ENCODE results near the gene GART. TPM values are rescaled to one million over a fixed set of nuclear protein-coding genes. Genes with fewer than 3 reads are reported as not detected.

The GART gene
- total RNA-seq, 1 donor from 2014 or later: 85.1 TPM

DNA sequence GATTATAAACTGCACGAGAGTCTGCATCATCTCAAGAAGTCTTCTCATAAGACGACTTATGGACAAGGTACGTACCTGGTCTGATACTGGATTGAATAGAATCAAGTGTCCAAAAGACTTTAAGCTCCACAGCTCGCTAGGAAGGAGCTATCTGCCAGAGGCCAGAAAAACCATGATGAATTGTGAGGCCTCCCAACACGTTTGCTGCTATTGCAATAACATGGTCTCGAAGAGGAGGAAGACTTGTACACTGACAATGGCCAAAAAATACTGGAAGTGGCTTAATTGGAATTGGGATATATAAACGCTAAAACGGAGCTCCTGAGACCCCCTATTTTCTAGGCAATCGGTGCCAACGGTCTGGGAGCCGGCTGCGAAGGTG lies 50.9 kb downstream of the GART start:
- H3K27me3 Mint-ChIP-seq (ENCODE audit: low read depth): no peaks in the 10 kb centered on the region
- peaks cover 11% of the 10 kb centered on the region for H3K4me1 Mint-ChIP-seq
- TF ChIP-seq, protein P1, sequence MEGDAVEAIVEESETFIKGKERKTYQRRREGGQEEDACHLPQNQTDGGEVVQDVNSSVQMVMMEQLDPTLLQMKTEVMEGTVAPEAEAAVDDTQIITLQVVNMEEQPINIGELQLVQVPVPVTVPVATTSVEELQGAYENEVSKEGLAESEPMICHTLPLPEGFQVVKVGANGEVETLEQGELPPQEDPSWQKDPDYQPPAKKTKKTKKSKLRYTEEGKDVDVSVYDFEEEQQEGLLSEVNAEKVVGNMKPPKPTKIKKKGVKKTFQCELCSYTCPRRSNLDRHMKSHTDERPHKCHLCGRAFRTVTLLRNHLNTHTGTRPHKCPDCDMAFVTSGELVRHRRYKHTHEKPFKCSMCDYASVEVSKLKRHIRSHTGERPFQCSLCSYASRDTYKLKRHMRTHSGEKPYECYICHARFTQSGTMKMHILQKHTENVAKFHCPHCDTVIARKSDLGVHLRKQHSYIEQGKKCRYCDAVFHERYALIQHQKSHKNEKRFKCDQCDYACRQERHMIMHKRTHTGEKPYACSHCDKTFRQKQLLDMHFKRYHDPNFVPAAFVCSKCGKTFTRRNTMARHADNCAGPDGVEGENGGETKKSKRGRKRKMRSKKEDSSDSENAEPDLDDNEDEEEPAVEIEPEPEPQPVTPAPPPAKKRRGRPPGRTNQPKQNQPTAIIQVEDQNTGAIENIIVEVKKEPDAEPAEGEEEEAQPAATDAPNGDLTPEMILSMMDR (IDR thresholded peaks at IDR 0.05; ENCODE audit: unreplicated experiment): no peak
- H3K27ac Mint-ChIP-seq: peak overlapping the region; percentile 78
- DNase-seq (ENCODE audit: low spot score in 2 of 2, unreplicated experiment in 2 of 2): no peak
- H3K4me3 Mint-ChIP-seq: peak overlapping the region; percentile 80
- peaks cover 7% of the 10 kb centered on the region for H3K36me3 Mint-ChIP-seq
- no peaks in the 10 kb centered on the region for H3K9me3 Mint-ChIP-seq

DNA sequence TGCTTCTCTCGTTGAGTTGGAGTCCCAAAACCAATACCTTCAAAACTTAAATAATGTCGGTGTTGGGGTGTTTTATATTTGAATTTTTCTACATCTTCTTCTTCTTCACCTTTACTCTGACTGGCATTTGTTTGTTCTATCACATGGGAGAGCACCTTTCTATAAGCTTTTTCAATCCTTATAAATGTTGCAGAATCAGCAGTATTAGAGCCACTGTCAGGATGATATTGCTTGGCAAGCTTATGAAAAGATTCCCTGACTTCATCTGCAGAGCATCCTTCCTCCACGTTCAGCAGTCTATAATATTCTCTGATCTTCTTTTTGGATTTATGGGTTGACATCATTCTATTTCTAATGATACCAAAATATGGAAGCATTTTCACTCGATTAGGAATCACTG lies 53.0 kb downstream of the GART start:
- H3K27me3 Mint-ChIP-seq (ENCODE audit: low read depth): no peaks in the 10 kb centered on the region
- H3K36me3 Mint-ChIP-seq: peaks cover 7% of the 10 kb centered on the region
- peaks cover 9% of the 10 kb centered on the region for H3K4me1 Mint-ChIP-seq
- no peak overlapping the region for H3K4me3 Mint-ChIP-seq
- DNase-seq (ENCODE audit: low spot score in 2 of 2, unreplicated experiment in 2 of 2): no peak
- no peaks in the 10 kb centered on the region for H3K9me3 Mint-ChIP-seq
- H3K27ac Mint-ChIP-seq: no peak overlapping the region
- TF ChIP-seq, protein P1 (IDR thresholded peaks at IDR 0.05; ENCODE audit: unreplicated experiment): no peak

DNA sequence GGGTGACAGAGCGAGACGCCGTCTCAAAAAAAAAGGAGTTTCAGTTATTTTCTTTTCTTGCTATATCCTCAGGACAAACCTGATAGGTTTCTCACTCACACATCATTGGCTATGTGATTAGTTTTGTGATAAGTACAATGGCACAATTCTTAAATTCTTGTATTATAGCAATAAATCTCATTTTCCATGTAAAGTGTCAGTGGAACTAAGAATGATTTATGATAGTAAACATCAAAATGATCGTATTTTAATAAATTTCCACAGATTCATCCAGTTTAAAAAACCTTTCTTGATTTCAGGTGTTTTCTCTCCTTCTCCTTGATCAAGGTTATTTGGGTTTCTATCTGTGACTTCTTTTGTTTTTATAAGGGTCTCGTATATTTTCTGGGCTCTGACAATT lies 53.9 kb downstream of the GART start:
- H3K4me1 Mint-ChIP-seq: peaks cover 9% of the 10 kb centered on the region

DNA sequence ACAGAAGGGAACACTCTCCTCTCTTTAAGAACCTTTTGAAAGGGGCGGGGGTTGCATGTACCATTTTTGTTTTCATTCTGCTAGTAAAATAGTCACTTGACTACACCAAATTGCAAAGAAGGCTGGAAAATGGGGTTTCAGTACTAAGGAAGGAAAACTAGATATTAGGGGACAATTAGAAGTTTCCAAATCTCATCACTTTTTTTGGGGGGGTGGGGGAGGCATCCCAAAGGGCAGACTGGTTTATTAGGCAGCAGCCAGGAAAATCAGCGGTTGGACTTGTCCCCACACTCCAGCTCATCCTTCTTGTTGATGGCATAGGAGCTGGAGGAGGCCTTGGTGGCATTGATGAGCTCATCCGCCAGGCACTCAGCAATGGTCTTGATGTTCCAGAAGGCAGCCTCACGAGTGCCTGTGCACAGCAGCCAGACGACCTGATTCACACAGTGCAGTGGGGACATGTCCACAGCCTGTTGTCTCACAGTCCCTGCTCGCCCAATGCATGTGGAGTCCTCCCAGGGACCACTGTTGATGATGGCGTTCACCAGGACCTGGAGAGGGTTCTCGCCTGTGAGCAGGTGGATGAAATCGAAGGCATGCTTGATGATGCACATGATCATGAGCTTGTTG lies 60.5 kb downstream of the GART start:
- no peaks in the 10 kb centered on the region for H3K9me3 Mint-ChIP-seq
- no peak for DNase-seq (ENCODE audit: low spot score in 2 of 2, unreplicated experiment in 2 of 2)
- H3K4me1 Mint-ChIP-seq: peaks cover 11% of the 10 kb centered on the region
- H3K4me3 Mint-ChIP-seq: peak overlapping the region; percentile 92
- TF ChIP-seq, protein P1 (IDR thresholded peaks at IDR 0.05; ENCODE audit: unreplicated experiment): no peak
- H3K36me3 Mint-ChIP-seq: no peaks in the 10 kb centered on the region
- no peaks in the 10 kb centered on the region for H3K27me3 Mint-ChIP-seq (ENCODE audit: low read depth)
- no peak overlapping the region for H3K27ac Mint-ChIP-seq

More for the DNA sequence above, 53.9 kb downstream of the GART start:
- TF ChIP-seq, protein P1 (IDR thresholded peaks at IDR 0.05; ENCODE audit: unreplicated experiment): no peak
- H3K27me3 Mint-ChIP-seq (ENCODE audit: low read depth): no peaks in the 10 kb centered on the region
- no peak overlapping the region for H3K27ac Mint-ChIP-seq
- DNase-seq (ENCODE audit: low spot score in 2 of 2, unreplicated experiment in 2 of 2): no peak
- H3K9me3 Mint-ChIP-seq: no peaks in the 10 kb centered on the region
- H3K4me3 Mint-ChIP-seq: no peak overlapping the region
- peaks cover 7% of the 10 kb centered on the region for H3K36me3 Mint-ChIP-seq

DNA sequence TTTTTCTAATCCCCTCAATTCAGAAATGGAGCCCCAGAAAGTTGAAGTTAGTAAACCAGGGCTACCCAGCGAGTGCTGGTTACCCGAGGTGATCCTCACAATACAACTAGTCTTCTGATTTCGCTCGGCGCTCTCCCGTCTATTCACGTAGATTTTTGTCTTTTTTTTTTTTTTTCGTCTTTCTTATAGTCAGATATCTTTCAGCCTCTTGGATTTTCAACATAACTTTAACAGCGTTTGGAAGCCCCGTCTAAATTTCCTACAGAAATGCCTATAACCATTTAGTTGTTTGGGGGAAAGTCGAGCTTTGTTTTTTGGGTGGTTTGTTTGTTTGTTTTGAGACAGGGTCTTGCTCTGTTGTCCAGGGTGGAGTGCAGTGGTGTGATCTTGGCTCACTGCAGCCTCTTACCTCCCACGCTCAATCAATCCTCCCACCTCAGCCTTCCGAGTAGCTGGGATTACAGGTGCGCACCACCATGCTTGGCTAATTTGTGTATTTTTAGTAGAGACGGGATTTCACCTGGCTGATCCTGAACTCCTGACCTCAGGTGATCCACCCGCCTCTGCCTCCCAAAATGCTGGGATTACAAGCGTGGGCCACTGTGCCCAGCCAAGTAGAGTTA lies 61.3 kb downstream of the GART start:
- no peaks in the 10 kb centered on the region for H3K36me3 Mint-ChIP-seq
- peak overlapping the region; percentile 98 for H3K27ac Mint-ChIP-seq
- no peaks in the 10 kb centered on the region for H3K27me3 Mint-ChIP-seq (ENCODE audit: low read depth)
- no peaks in the 10 kb centered on the region for H3K9me3 Mint-ChIP-seq
- DNase-seq (ENCODE audit: low spot score in 2 of 2, unreplicated experiment in 2 of 2): no peak
- peaks cover 11% of the 10 kb centered on the region for H3K4me1 Mint-ChIP-seq
- TF ChIP-seq, protein P1 (IDR thresholded peaks at IDR 0.05; ENCODE audit: unreplicated experiment): no peak
- peak overlapping the region; percentile 92 for H3K4me3 Mint-ChIP-seq
